HFF-Myc (cell line): ENCODE measurements around the gene PYDC1.
"Not testable (repeated sequence)": the region's sequence is repeated elsewhere in the genome, so short reads cannot be mapped to it uniquely, and the experiment has no call there.

Source experiments
- DNase-seq: peaks from one replicate; pipeline ENCODE4 v3.0.0-alpha.2; 2011; ENCODE audit warnings: low read depth; ENCODE audit errors: extremely low read depth
- H3K4me3 ChIP-seq: replicated peaks from 2 replicates; pipeline ENCODE4 v1.5.1; 2011; ENCODE audit warnings: low read depth, mild to moderate bottlenecking, control low read depth, low read length
- TF ChIP-seq, protein P1 (sequence below): IDR thresholded peaks from 2 replicates; pipeline ENCODE4 v1.5.1; 2012; ENCODE audit warnings: mild to moderate bottlenecking, low read depth, low read length, control low read depth; ENCODE audit errors: missing control alignments

PYDC1 gene

DNA sequence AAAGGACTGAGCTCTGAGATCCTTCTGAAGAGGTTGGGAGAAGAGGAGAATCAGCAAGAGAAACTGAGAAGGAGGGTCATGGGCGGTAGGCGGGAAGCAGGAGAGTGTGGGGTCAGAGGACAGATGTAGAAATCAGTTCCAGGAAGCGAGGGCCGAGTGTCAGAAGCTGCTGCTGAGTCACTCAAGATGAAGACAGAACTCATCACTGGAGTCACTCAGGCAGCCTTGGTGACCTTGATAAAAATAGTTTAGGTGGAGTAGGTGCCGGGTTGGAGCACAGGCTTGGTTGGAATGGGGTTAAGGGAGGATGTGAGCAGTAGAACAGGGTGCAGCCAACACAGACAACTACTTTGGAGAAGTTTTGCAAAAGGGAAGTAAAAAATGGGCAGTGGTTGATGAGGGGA is 36.7 kb upstream of the PYDC1 start:
- DNase-seq = no peak
- H3K4me3 ChIP-seq = no peak overlapping the region
- TF ChIP-seq, protein P1, sequence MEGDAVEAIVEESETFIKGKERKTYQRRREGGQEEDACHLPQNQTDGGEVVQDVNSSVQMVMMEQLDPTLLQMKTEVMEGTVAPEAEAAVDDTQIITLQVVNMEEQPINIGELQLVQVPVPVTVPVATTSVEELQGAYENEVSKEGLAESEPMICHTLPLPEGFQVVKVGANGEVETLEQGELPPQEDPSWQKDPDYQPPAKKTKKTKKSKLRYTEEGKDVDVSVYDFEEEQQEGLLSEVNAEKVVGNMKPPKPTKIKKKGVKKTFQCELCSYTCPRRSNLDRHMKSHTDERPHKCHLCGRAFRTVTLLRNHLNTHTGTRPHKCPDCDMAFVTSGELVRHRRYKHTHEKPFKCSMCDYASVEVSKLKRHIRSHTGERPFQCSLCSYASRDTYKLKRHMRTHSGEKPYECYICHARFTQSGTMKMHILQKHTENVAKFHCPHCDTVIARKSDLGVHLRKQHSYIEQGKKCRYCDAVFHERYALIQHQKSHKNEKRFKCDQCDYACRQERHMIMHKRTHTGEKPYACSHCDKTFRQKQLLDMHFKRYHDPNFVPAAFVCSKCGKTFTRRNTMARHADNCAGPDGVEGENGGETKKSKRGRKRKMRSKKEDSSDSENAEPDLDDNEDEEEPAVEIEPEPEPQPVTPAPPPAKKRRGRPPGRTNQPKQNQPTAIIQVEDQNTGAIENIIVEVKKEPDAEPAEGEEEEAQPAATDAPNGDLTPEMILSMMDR = no peak

- no peak for DNase-seq
- no peak overlapping the region for H3K4me3 ChIP-seq
- TF ChIP-seq, protein P1 = no peak
These were observed 34.5 kb upstream of the PYDC1 start for GRCh38 chr16:31251435-31251834.

- TF ChIP-seq, protein P1 = no peak
- H3K4me3 ChIP-seq = no peak overlapping the region
- no peak for DNase-seq
These were observed 33.9 kb upstream of the PYDC1 start for GRCh38 chr16:31250782-31251384.

- H3K4me3 ChIP-seq = no peak overlapping the region
- TF ChIP-seq, protein P1 = no peak
- no peak for DNase-seq
These were observed 31.4 kb upstream of the PYDC1 start for GRCh38 chr16:31248344-31248743.

GRCh38 chr16:31246296-31246695 is 29.4 kb upstream of the PYDC1 start:
- H3K4me3 ChIP-seq = no peak overlapping the region
- DNase-seq = no peak
- TF ChIP-seq, protein P1 = no peak

GRCh38 chr16:31245598-31245997 is 28.7 kb upstream of the PYDC1 start:
- H3K4me3 ChIP-seq, DNase-seq: not testable (repeated sequence)

- DNase-seq = no peak
- TF ChIP-seq, protein P1 = no peak
- H3K4me3 ChIP-seq = no peak overlapping the region
These were observed 27.1 kb upstream of the PYDC1 start for GRCh38 chr16:31243734-31244670.
